GM12801 (cell line): Measurements from ENCODE around the gene ADARB2.

Experiments used
- CTCF ChIP-seq: IDR thresholded peaks from one replicate; pipeline ENCODE4 v1.5.1; 2011; ENCODE audit warnings: control low read depth; ENCODE audit not compliant: insufficient read length; ENCODE audit errors: extremely low read depth

The ADARB2 gene

DNA sequence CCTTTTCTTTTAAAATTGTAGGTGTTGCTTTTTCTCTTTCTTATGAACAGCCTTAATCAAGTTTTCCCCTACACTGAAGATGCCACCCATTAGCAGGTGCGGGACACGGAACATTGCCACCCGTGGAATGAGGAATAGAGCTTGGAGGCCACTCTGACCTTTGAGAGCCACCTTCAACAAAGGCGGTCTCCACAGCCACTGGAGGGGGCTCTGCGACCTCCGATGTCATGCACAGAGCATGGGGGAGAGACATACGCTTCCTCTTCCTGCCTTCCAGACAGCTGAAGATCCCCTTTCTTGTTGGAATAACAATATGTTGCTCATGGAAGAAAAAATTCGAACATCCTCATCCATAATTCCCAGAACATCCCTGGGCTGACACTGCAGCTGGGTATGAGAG is 39.1 kb downstream of the ADARB2 start:
- TF ChIP-seq CTCF = no peak

- no peak for TF ChIP-seq CTCF
Observed at GRCh38 chr10:1696106-1696505, 41.2 kb downstream of the ADARB2 start.

DNA sequence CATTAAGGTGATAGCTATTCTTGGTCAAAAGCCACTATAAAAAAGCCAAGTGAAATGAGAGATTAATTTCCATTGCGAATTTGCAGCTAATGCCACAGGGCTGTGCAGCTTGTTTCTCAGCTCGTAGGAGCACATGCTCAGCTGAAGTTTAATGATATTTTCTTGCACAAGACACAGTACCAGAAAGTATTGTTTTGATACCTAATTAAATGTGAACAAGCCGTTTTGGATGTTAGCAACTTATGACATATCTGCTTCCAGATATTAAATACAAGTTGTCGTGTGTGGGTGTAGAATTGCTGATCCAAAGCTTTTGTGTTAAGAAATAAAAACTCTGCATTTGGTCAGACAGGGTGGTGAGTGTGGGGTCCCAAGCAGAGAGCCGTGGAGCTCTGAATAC is 47.2 kb downstream of the ADARB2 start:
- TF ChIP-seq CTCF = no peak

- no peak for TF ChIP-seq CTCF
Observed at GRCh38 chr10:1688531-1688930, 48.8 kb downstream of the ADARB2 start.

DNA sequence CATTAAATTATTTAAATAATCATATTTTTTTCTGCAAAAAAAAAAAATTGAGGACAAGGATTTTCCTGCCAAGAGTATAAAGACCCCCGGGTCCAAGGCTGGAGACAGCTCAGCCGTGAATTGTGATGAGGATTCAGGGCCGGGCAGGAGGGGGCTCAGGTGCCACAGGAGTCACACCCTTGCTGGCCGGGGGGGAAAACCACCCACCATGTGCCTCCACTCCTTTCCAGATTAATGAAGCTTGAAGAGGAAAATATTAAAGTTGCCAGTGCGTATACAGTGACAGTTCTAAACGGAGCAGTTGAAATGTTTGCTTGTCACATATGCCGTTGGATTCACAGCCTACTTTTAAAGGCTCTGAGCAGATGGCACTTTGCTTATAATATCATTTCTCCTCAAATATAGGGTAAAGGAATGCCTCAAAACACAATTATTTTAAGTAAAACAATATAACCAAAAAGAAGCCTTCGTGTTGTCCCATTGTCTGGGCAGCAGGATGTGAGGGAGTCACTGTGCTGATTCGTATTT is 49.6 kb downstream of the ADARB2 start:
- no peak for TF ChIP-seq CTCF

GRCh38 chr10:1687190-1687589 is 50.1 kb downstream of the ADARB2 start:
- TF ChIP-seq CTCF = no peak

DNA sequence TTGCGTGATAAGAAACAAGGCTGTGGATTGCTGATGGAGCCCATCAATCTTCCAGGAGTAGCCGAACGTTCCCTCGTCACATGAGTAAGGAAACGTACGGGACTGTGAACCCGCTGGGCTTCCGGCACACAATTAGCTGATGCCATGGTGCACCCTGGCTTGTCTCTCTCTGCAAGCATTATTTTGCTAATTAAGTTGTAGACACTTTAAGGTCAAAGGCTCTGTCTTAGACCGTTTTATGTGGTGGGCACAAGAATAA is 50.9 kb downstream of the ADARB2 start:
- TF ChIP-seq CTCF = no peak
